ENCODE measurements around the gene HS2ST1. TPM values are rescaled to one million over a fixed set of nuclear protein-coding genes. Genes with fewer than 3 reads are reported as not detected.

The HS2ST1 gene
- total RNA-seq, 1 experiment from 2014 or later, result 54.0 TPM

DNA sequence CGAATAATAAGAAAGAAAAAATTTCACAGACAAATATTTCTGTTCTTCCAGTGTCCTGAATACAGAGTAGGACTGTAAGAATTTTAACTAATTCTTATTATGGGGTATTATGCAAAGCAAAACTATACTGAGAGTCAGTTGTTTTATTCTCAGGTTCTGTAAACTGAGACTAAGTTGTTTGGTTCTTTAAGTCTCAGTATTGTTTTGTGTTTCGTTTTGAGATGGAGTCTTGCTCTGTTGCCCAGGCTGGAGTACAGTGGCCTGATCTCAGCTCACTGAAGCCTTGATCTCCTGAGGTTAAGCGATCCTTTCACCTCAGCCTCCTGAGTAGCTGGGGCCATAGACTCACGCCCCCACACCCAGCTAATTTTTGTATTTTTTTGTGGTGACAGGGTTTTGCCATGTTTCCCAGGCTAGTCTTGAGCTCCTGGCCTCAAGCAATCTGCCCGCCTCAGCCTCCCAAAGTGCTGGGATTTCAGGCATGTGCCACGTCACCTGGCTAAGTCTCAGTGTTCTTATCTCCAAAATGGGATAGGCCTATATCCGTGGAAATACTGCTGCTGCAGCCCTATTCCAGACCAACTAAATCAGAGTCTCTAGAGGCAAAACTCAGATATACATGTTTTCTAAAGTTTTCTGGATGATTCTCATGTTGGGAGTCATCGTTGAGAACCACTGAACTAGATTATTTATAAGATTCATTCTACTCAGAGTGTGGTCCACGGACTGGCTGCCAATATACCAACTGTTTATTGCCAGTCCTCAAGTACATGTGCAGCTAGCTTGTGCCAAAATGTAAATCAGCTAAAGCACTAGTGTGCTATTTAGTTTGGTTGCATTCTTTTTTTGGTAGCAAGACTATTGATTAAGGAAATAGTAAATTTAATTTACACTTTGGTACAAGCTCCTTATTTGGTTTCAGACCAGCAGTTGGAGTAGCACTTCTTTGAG lies 116.6 kb downstream of the HS2ST1 start:
- TF ChIP-seq, protein P1, sequence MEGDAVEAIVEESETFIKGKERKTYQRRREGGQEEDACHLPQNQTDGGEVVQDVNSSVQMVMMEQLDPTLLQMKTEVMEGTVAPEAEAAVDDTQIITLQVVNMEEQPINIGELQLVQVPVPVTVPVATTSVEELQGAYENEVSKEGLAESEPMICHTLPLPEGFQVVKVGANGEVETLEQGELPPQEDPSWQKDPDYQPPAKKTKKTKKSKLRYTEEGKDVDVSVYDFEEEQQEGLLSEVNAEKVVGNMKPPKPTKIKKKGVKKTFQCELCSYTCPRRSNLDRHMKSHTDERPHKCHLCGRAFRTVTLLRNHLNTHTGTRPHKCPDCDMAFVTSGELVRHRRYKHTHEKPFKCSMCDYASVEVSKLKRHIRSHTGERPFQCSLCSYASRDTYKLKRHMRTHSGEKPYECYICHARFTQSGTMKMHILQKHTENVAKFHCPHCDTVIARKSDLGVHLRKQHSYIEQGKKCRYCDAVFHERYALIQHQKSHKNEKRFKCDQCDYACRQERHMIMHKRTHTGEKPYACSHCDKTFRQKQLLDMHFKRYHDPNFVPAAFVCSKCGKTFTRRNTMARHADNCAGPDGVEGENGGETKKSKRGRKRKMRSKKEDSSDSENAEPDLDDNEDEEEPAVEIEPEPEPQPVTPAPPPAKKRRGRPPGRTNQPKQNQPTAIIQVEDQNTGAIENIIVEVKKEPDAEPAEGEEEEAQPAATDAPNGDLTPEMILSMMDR (IDR thresholded peaks at IDR 0.05; ENCODE audit: unreplicated experiment), result no peak
- no peaks in the 10 kb centered on the region for H3K9me3 Mint-ChIP-seq (ENCODE audit: low read depth, unreplicated experiment)
- no peak for DNase-seq
- no peaks in the 10 kb centered on the region for H3K4me1 Mint-ChIP-seq (ENCODE audit: low read depth, unreplicated experiment)
- H3K27me3 Mint-ChIP-seq (ENCODE audit: unreplicated experiment), result no peaks in the 10 kb centered on the region
- intact Hi-C loops (cut with micrococcal nuclease; ENCODE audit: unreplicated experiment), result no loop called here
- BruUV-seq (replicated peaks), result no TSS peak
- H3K36me3 Mint-ChIP-seq (ENCODE audit: insufficient read depth, unreplicated experiment), result no peaks in the 10 kb centered on the region
- H3K4me3 Mint-ChIP-seq (ENCODE audit: low read depth, unreplicated experiment), result no peak overlapping the region
- no peak overlapping the region for H3K27ac Mint-ChIP-seq (ENCODE audit: unreplicated experiment)
- CTCF ChIA-PET, result no interaction called here

DNA sequence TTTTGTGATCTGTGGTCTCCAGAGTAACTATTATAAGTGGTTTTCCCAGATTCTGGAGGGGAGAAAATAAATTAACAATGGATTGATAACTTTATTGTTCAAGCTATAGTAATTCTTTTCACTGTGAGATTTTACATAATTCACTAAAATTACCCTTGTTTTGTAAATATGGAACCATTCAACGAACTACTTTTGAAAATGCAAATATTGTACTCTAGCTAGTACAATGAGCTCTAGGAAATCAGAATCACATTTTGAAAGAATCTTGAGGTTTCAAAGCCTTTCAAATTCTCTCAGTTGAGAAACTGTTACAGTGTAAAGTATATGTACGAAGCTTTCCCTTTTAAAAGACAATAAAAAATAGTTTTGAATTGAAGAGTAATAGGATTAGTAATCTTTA lies 119.9 kb downstream of the HS2ST1 start:
- H3K27me3 Mint-ChIP-seq (ENCODE audit: unreplicated experiment), result no peaks in the 10 kb centered on the region
- DNase-seq, result no peak
- H3K36me3 Mint-ChIP-seq (ENCODE audit: insufficient read depth, unreplicated experiment), result no peaks in the 10 kb centered on the region
- no peaks in the 10 kb centered on the region for H3K4me1 Mint-ChIP-seq (ENCODE audit: low read depth, unreplicated experiment)
- no peak overlapping the region for H3K4me3 Mint-ChIP-seq (ENCODE audit: low read depth, unreplicated experiment)
- CTCF ChIA-PET, result interaction anchor here (0.6 kb wide), 1 partner anchor 32 kb away, joined by 3 read pairs; no protein-coding TSS in a partner anchor
- no peaks in the 10 kb centered on the region for H3K9me3 Mint-ChIP-seq (ENCODE audit: low read depth, unreplicated experiment)
- H3K27ac Mint-ChIP-seq (ENCODE audit: unreplicated experiment), result peak overlapping the region; percentile 47
- BruUV-seq (replicated peaks), result no TSS peak
- TF ChIP-seq, protein P1 (IDR thresholded peaks at IDR 0.05; ENCODE audit: unreplicated experiment), result no peak
- intact Hi-C loops (cut with micrococcal nuclease; ENCODE audit: unreplicated experiment), result no loop called here

DNA sequence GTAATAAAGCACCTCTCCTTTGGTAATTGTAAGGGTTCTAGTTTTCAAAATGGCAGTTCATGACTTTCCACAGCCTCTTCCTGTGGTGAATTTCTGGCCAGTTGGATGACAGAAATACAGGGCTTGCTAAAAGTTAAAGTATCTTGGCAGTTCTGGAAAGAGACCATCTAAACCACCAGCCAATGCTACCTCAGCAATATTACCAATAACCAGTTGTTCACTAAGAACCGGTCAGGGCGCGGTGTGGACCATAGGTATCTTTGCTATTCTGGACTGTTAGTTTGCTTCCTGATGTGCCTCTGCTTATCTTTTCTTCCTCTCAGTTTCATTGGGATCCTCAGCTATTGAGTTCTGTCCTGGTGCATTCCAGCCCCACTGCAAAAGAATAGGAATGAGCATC lies 124.7 kb downstream of the HS2ST1 start:
- CTCF ChIA-PET, result no interaction called here
- H3K9me3 Mint-ChIP-seq (ENCODE audit: low read depth, unreplicated experiment), result no peaks in the 10 kb centered on the region
- H3K4me3 Mint-ChIP-seq (ENCODE audit: low read depth, unreplicated experiment), result no peak overlapping the region
- no peak for DNase-seq
- no TSS peak for BruUV-seq (replicated peaks)
- no peaks in the 10 kb centered on the region for H3K36me3 Mint-ChIP-seq (ENCODE audit: insufficient read depth, unreplicated experiment)
- TF ChIP-seq, protein P1 (IDR thresholded peaks at IDR 0.05; ENCODE audit: unreplicated experiment), result no peak
- no peak overlapping the region for H3K27ac Mint-ChIP-seq (ENCODE audit: unreplicated experiment)
- intact Hi-C loops (cut with micrococcal nuclease; ENCODE audit: unreplicated experiment), result no loop called here
- no peaks in the 10 kb centered on the region for H3K27me3 Mint-ChIP-seq (ENCODE audit: unreplicated experiment)
- no peaks in the 10 kb centered on the region for H3K4me1 Mint-ChIP-seq (ENCODE audit: low read depth, unreplicated experiment)

DNA sequence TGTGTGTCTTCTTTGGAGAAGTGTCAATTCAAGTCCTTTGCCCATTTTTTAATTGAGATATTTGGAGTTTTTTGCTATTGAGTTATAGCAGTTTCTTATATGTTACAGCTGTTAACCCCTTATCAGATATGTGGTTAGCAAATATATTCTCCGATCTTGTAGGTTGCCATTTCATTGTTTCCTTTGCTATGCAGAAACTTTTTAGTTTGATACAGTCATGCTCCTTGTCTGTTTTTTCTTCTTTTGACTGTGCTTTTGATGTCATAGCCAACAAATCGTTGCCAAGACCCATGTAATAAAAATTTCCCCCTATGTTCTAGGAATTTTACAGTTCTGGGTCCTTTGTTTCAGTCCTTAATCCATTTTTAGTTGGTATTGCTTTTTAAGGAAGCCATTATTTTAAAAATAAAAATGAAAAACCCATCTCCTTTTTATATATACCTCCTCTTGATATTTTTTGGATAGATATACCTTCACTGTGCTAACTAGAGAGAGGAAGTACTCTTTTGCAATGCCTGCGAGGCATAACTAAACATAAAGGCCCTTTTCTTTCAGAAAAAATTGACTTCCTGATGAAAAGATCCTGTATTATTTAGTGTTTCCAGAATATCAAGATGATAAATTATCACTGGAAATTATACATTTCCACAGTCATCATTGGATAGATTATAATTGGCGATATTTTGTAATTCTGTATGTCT lies 127.8 kb downstream of the HS2ST1 start:
- Mint-ChIP-seq H3K27me3 (ENCODE audit: unreplicated experiment) (no peaks in the 10 kb centered on the region), H3K9me3 (ENCODE audit: low read depth, unreplicated experiment) (no peaks in the 10 kb centered on the region), H3K4me3 (ENCODE audit: low read depth, unreplicated experiment) (no peak overlapping the region), H3K36me3 (ENCODE audit: insufficient read depth, unreplicated experiment) (no peaks in the 10 kb centered on the region), H3K27ac (ENCODE audit: unreplicated experiment) (no peak overlapping the region), H3K4me1 (ENCODE audit: low read depth, unreplicated experiment) (no peaks in the 10 kb centered on the region)
- no peak for DNase-seq
- TF ChIP-seq, protein P1 (IDR thresholded peaks at IDR 0.05; ENCODE audit: unreplicated experiment), result no peak
- CTCF ChIA-PET, result no interaction called here
- intact Hi-C loops (cut with micrococcal nuclease; ENCODE audit: unreplicated experiment), result no loop called here
- no TSS peak for BruUV-seq (replicated peaks)

Data from Calu3 (cell line).